ENCODE measurements around the gene PLCB4.

Gene PLCB4

DNA sequence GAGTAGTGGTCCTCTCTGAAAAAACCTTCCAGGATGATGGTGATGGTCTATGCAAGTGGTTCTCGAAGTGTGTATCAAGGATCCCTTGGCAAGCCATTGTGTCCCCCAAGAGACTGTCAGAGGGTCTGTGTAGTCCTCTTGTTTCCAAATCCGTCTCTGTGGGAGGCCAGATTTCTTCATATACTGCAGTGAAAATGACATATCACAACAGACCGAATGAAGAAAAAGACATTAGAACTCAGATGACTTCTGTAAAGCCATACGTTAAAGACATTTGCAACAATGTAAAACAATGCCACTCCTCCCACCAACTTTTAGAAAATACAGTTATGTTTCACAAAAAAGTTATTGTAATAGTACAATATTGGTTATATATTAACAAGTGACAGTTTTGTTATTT lies 418.3 kb downstream of the PLCB4 start:
- TF ChIP-seq, protein P1, sequence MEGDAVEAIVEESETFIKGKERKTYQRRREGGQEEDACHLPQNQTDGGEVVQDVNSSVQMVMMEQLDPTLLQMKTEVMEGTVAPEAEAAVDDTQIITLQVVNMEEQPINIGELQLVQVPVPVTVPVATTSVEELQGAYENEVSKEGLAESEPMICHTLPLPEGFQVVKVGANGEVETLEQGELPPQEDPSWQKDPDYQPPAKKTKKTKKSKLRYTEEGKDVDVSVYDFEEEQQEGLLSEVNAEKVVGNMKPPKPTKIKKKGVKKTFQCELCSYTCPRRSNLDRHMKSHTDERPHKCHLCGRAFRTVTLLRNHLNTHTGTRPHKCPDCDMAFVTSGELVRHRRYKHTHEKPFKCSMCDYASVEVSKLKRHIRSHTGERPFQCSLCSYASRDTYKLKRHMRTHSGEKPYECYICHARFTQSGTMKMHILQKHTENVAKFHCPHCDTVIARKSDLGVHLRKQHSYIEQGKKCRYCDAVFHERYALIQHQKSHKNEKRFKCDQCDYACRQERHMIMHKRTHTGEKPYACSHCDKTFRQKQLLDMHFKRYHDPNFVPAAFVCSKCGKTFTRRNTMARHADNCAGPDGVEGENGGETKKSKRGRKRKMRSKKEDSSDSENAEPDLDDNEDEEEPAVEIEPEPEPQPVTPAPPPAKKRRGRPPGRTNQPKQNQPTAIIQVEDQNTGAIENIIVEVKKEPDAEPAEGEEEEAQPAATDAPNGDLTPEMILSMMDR (IDR thresholded peaks at IDR 0.05; ENCODE audit: low read depth, low read length, missing control alignments), result no peak
- DNase-seq (ENCODE audit: extremely low read depth, low read depth), result no peak
- H3K4me3 ChIP-seq (replicated peaks; ENCODE audit: low read depth, low read length), result no peak overlapping the region

DNA sequence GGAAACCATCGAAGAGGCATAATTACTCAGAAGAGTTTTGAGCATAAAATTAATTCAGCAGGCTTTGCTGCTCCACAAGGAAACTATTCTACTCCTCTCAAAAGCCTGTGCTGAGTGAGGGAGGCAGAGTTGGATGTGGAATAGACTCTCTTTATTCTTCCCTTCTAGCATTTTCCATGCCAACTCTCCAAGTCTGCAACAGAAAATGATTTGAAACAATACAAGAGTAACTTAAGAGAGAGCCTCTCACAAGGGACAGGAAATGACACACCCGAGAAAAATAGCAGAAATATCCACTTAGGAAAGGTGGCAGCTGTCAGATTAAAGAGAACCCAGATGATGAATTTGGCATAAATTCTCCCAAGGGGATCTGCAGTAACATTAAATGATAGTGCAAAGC lies 419.2 kb downstream of the PLCB4 start:
- no peak overlapping the region for H3K4me3 ChIP-seq (replicated peaks; ENCODE audit: low read depth, low read length)
- DNase-seq (ENCODE audit: extremely low read depth, low read depth), result no peak
- TF ChIP-seq, protein P1 (IDR thresholded peaks at IDR 0.05; ENCODE audit: low read depth, low read length, missing control alignments), result no peak

DNA sequence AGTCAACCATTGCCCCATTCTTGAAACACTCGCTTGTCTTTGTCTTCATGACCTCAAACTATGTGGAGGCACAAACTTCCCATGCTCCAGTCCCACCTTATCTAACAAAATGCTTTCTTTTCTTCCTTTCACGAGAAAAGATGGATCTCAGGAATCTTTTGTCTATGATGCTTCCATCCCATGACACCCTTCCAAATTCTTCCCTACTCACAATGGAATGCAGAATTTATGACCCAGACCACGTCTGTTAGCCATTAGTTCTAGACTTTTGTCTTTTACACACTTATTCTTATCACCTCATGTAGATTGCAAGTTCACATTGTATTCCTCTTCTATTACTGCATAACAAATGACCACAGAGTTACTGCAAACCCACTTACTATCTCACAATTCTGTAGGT lies 421.3 kb downstream of the PLCB4 start:
- TF ChIP-seq, protein P1 (IDR thresholded peaks at IDR 0.05; ENCODE audit: low read depth, low read length, missing control alignments), result no peak

DNA sequence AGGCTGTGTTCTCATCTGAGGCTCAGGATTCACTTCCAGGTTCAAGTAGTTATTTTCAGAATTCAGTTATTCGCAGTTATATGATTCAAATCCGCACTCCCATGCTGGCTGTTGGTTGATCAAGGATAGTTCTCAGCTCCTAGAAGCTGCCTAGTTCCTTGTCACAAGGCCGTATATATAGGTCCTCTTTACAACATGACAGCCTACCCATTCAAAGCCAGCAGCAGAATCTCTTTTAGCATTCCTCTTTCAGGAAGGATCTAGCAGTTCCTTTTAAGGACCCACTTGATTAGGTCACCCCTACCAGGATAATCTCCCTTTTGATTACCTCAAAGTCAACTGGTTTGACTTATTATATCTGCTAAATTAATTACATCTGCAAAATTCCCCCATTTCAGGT lies 421.7 kb downstream of the PLCB4 start:
- TF ChIP-seq, protein P1 (IDR thresholded peaks at IDR 0.05; ENCODE audit: low read depth, low read length, missing control alignments), result no peak
- no peak overlapping the region for H3K4me3 ChIP-seq (replicated peaks; ENCODE audit: low read depth, low read length)
- DNase-seq (ENCODE audit: extremely low read depth, low read depth), result no peak

More for the DNA sequence above, 421.3 kb downstream of the PLCB4 start:
- no peak overlapping the region for H3K4me3 ChIP-seq (replicated peaks; ENCODE audit: low read depth, low read length)
- no peak for DNase-seq (ENCODE audit: extremely low read depth, low read depth)

DNA sequence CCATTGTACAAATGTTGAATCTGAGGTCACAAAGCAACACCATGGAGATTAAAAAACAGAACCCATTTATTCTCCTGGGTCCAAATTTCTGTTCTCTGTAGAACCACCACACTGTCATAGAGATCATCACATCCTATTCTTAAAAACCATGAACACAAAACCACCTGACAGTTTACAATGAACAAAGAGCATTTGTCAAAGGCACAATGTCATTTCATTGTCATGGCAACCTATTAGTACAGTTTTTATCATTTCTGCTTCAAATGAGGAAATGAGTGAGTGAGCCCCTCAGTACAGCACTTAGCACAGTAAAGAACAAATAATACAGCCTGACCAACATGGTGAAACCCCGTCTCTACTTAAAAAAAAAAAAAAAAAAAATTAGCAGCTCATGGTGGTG lies 422.4 kb downstream of the PLCB4 start:
- no peak for DNase-seq (ENCODE audit: extremely low read depth, low read depth)
- TF ChIP-seq, protein P1 (IDR thresholded peaks at IDR 0.05; ENCODE audit: low read depth, low read length, missing control alignments), result no peak

DNA sequence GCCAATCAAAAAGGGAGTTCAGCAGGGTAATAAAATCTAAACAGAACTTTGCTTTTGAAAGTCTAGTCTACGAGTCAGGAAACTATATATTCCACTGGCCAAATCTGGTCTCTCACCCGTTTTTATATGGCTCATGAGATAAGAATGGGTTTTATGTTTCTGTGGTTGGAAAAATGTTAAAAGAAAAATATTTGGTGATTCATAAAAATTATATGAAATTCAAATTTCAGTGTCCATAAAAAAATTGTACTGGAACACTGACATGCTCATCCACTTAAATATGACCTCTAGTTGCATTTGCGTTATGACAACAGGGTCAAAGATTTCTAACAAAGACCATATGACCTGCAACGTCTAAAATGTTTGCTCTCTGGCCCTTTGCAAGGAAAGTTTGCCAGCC lies 423.2 kb downstream of the PLCB4 start:
- DNase-seq (ENCODE audit: extremely low read depth, low read depth), result no peak
- TF ChIP-seq, protein P1 (IDR thresholded peaks at IDR 0.05; ENCODE audit: low read depth, low read length, missing control alignments), result no peak
- H3K4me3 ChIP-seq (replicated peaks; ENCODE audit: low read depth, low read length), result no peak overlapping the region

More for the DNA sequence above, 422.4 kb downstream of the PLCB4 start:
- H3K4me3 ChIP-seq (replicated peaks; ENCODE audit: low read depth, low read length), result no peak overlapping the region

DNA sequence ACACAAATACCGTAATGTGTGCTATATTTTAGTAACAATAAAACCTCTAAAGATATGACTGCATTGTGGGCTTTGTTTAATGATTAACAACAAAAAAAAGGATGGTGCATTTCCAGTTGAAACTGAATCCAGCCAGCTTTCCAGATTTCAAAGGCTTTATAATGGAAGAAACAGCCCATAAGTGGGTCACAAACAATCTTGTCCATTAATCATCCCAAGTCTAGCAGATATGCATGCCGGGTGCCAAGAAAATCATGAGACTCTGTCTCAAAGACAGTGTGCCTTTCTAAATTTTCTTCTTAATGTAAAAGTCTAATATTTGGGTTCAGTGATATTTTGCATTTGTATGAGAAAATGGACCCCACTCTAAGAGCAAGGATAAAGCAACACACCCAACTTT lies 424.9 kb downstream of the PLCB4 start:
- H3K4me3 ChIP-seq (replicated peaks; ENCODE audit: low read depth, low read length), result no peak overlapping the region
- DNase-seq (ENCODE audit: extremely low read depth, low read depth), result no peak
- TF ChIP-seq, protein P1 (IDR thresholded peaks at IDR 0.05; ENCODE audit: low read depth, low read length, missing control alignments), result no peak

Measured in HFF-Myc (cell line).